Astrocyte (in vitro differentiated cells and primary cell): Measurements from ENCODE around the gene PBX2. TPM values are rescaled to one million over a fixed set of nuclear protein-coding genes. Genes with fewer than 3 reads are reported as not detected.

ENCODE experiments used
- DNase-seq: peaks from one replicate; pipeline ENCODE4 v3.0.0-alpha.2; 2010; ENCODE audit warnings: low read depth
- FAIRE-seq: peaks from 2 replicates; lab custom pipeline; 2011; peaks lifted over from hg19 to GRCh38; lab: Jason Lieb, UNC
- H2AFZ ChIP-seq: 2 replicates; pipeline ENCODE4 v1.6.0; 2012; ENCODE audit warnings: low read depth, low read length, inconsistent platforms
- H3K27ac ChIP-seq: 2 replicates; pipeline ENCODE4 v1.5.1; 2011; ENCODE audit warnings: low read depth, low read length, inconsistent platforms
- H3K27me3 ChIP-seq: 2 replicates; pipeline ENCODE4 v1.6.0; 2011; ENCODE audit warnings: low read length, inconsistent platforms; ENCODE audit not compliant: insufficient read depth
- H3K36me3 ChIP-seq: 2 replicates; pipeline ENCODE4 v1.5.1; 2011; ENCODE audit warnings: low read length, inconsistent platforms; ENCODE audit not compliant: insufficient read depth
- H3K4me1 ChIP-seq: 2 replicates; pipeline ENCODE4 v1.5.1; 2011; ENCODE audit warnings: low read length, inconsistent platforms; ENCODE audit not compliant: insufficient read depth
- H3K4me2 ChIP-seq: 2 replicates; pipeline ENCODE4 v1.6.0; 2012; ENCODE audit warnings: low read length, inconsistent platforms
- H3K4me3 ChIP-seq: 2 replicates; pipeline ENCODE4 v1.5.1; 2011; ENCODE audit warnings: low read depth, mild to moderate bottlenecking, low read length, inconsistent platforms; ENCODE audit not compliant: insufficient read depth
- H3K79me2 ChIP-seq: 2 replicates; pipeline ENCODE4 v1.6.0; 2012; ENCODE audit warnings: mild to moderate bottlenecking, low read length, inconsistent platforms; ENCODE audit not compliant: insufficient read depth
- H3K9ac ChIP-seq: 2 replicates; pipeline ENCODE4 v1.6.0; 2012; ENCODE audit warnings: mild to moderate bottlenecking, low read length, inconsistent platforms
- H3K9me3 ChIP-seq: 2 replicates; pipeline ENCODE4 v1.5.1; 2012; ENCODE audit warnings: low read depth, mild to moderate bottlenecking, low read length, inconsistent platforms; ENCODE audit not compliant: insufficient read depth
- H4K20me1 ChIP-seq: 2 replicates; pipeline ENCODE4 v1.6.0; 2012; ENCODE audit warnings: low read length, inconsistent platforms; ENCODE audit not compliant: insufficient read depth
- H3K27ac Mint-ChIP-seq: one replicate; pipeline ENCODE4 v1.8.0; 2021; ENCODE audit warnings: mild to moderate bottlenecking, mixed read lengths; ENCODE audit not compliant: unreplicated experiment
- H3K27me3 Mint-ChIP-seq: one replicate; pipeline ENCODE4 v1.8.0; 2021; ENCODE audit warnings: low read depth, mixed read lengths; ENCODE audit not compliant: unreplicated experiment
- H3K36me3 Mint-ChIP-seq: one replicate; pipeline ENCODE4 v1.8.0; 2021; ENCODE audit warnings: low read depth, mixed read lengths; ENCODE audit not compliant: unreplicated experiment
- H3K4me1 Mint-ChIP-seq: one replicate; pipeline ENCODE4 v1.8.0; 2021; ENCODE audit warnings: low read depth, mixed read lengths; ENCODE audit not compliant: unreplicated experiment
- H3K4me3 Mint-ChIP-seq: one replicate; pipeline ENCODE4 v1.8.0; 2021; ENCODE audit warnings: mild to moderate bottlenecking, moderate library complexity, mixed read lengths; ENCODE audit not compliant: unreplicated experiment
- H3K9me3 Mint-ChIP-seq: one replicate; pipeline ENCODE4 v1.8.0; 2021; ENCODE audit warnings: mild to moderate bottlenecking, mixed read lengths; ENCODE audit not compliant: unreplicated experiment
- CTCF ChIP-seq: IDR thresholded peaks from 2 replicates; pipeline ENCODE4 v1.5.1; 2011; ENCODE audit warnings: low read depth, mild to moderate bottlenecking, inconsistent platforms, low read length, moderate library complexity; ENCODE audit not compliant: insufficient read depth
- EZH2 ChIP-seq: IDR thresholded peaks from 2 replicates; pipeline ENCODE4 v1.6.1; 2012; ENCODE audit warnings: mild to moderate bottlenecking, low read length, inconsistent platforms; ENCODE audit not compliant: insufficient read depth
- total RNA-seq: library from RNA; stranded (reverse); gene quantifications from 2 replicates; pipeline ENCODE4 v1.2.1, GENCODE V29; 2021

The PBX2 gene
- total RNA-seq, 1 donor from 2014 or later: 80.7 TPM

GRCh38 chr6:32220021-32220420 lies 30.0 kb upstream of the PBX2 start:
- H3K27me3 ChIP-seq: peaks cover 3% of the 10 kb centered on the region
- H3K9me3 Mint-ChIP-seq: no peaks in the 10 kb centered on the region

GRCh38 chr6:32218167-32218566 lies 28.2 kb upstream of the PBX2 start:
- Histone ChIP-seq H3K36me3 (no peaks in the 10 kb centered on the region), H3K27ac (no peak overlapping the region), H3K27me3 (peaks cover 3% of the 10 kb centered on the region), H3K79me2 (no peaks in the 10 kb centered on the region), H2AFZ (no peak overlapping the region), H3K4me2 (no peak overlapping the region), H3K9ac (no peak overlapping the region), H3K9me3 (no peaks in the 10 kb centered on the region), H3K4me3 (no peak overlapping the region), H3K4me1 (no peaks in the 10 kb centered on the region), H4K20me1 (no peaks in the 10 kb centered on the region)
- Mint-ChIP-seq H3K4me1 (no peaks in the 10 kb centered on the region), H3K9me3 (no peaks in the 10 kb centered on the region), H3K4me3 (no peak overlapping the region), H3K27me3 (peaks cover 40% of the 10 kb centered on the region), H3K27ac (no peak overlapping the region), H3K36me3 (peaks cover 1% of the 10 kb centered on the region)
- TF ChIP-seq EZH2: no peak
- no peak for TF ChIP-seq CTCF
- DNase-seq: no peak
- FAIRE-seq: no peak

More at GRCh38 chr6:32220021-32220420, 30.0 kb upstream of the PBX2 start:
- H3K27ac Mint-ChIP-seq: no peak overlapping the region
- H3K36me3 Mint-ChIP-seq: peaks cover 1% of the 10 kb centered on the region
- H3K9me3 ChIP-seq: no peaks in the 10 kb centered on the region
- TF ChIP-seq EZH2 (no peak), CTCF (no peak)
- no peak overlapping the region for H3K9ac ChIP-seq
- no peaks in the 10 kb centered on the region for H4K20me1 ChIP-seq
- H3K4me3 ChIP-seq: no peak overlapping the region
- no peak overlapping the region for H3K27ac ChIP-seq
- H3K36me3 ChIP-seq: no peaks in the 10 kb centered on the region
- DNase-seq (no peak), FAIRE-seq (no peak)
- no peak overlapping the region for H3K4me2 ChIP-seq
- no peak overlapping the region for H2AFZ ChIP-seq
- H3K4me1 ChIP-seq: no peaks in the 10 kb centered on the region
- no peaks in the 10 kb centered on the region for H3K79me2 ChIP-seq
- peaks cover 35% of the 10 kb centered on the region for H3K27me3 Mint-ChIP-seq
- H3K4me1 Mint-ChIP-seq: peaks cover 1% of the 10 kb centered on the region
- H3K4me3 Mint-ChIP-seq: no peak overlapping the region

GRCh38 chr6:32216998-32217397 lies 27.0 kb upstream of the PBX2 start:
- Histone ChIP-seq H2AFZ (no peak overlapping the region), H3K79me2 (no peaks in the 10 kb centered on the region), H3K9me3 (no peaks in the 10 kb centered on the region), H3K27me3 (peaks cover 3% of the 10 kb centered on the region), H3K4me1 (no peaks in the 10 kb centered on the region), H3K4me3 (no peak overlapping the region), H4K20me1 (no peaks in the 10 kb centered on the region), H3K27ac (no peak overlapping the region), H3K36me3 (no peaks in the 10 kb centered on the region), H3K4me2 (no peak overlapping the region), H3K9ac (no peak overlapping the region)
- Mint-ChIP-seq H3K4me3 (no peak overlapping the region), H3K9me3 (no peaks in the 10 kb centered on the region), H3K36me3 (peaks cover 1% of the 10 kb centered on the region), H3K4me1 (no peaks in the 10 kb centered on the region), H3K27ac (no peak overlapping the region), H3K27me3 (peaks cover 45% of the 10 kb centered on the region)
- TF ChIP-seq EZH2 (no peak), CTCF (no peak)
- FAIRE-seq (no peak), DNase-seq (no peak)
